ENCODE data around the gene ERBB4.

GRCh38 chr2:212254339-212254738, 284.3 kb downstream of the ERBB4 start:
- TF ChIP-seq POLR2AphosphoS5 (IDR thresholded peaks at IDR 0.05; ENCODE audit: low read depth, low read length) (no peak), POLR2A (IDR thresholded peaks at IDR 0.05; ENCODE audit: low read depth, low read length) (no peak), PAX5 (IDR thresholded peaks at IDR 0.05; ENCODE audit: insufficient read depth, low read length, severe bottlenecking) (no peak), TAF1 (IDR thresholded peaks at IDR 0.05; ENCODE audit: low read depth, low read length) (no peak), SPI1 (IDR thresholded peaks at IDR 0.05; ENCODE audit: low read depth, low read length) (no peak), POU2F2 (IDR thresholded peaks at IDR 0.05; ENCODE audit: low read depth, low read length) (no peak)

Measured in GM12891 (cell line).